RWPE2 (cell line): ENCODE data around the gene SSBP4.

Experiments
- ATAC-seq: fragments of 200-7000 bp; cut with Tn5 transposase; 3 replicates; pipeline ENCODE4 v1.9.1; 2021; ENCODE audit warnings: low read depth
- DNase-seq: peaks from one replicate; pipeline ENCODE4 v3.0.0-alpha.2; 2020; ENCODE audit warnings: low spot score
- H3K27ac ChIP-seq: fragments of 450-650 bp; 2 replicates; pipeline ENCODE4 v1.5.1; 2017; ENCODE audit warnings: mild to moderate bottlenecking; ENCODE audit not compliant: poor library complexity, severe bottlenecking
- H3K27me3 ChIP-seq: fragments of 250-450 bp; sonication (Bioruptor Pico); 2 replicates; pipeline ENCODE4 v1.5.1; 2021; ENCODE audit warnings: mild to moderate bottlenecking, moderate library complexity; ENCODE audit not compliant: insufficient read depth, poor library complexity, severe bottlenecking
- H3K36me3 ChIP-seq: fragments of 250-450 bp; sonication (Bioruptor Pico); 2 replicates; pipeline ENCODE4 v1.5.1; 2020; ENCODE audit warnings: low read depth, mild to moderate bottlenecking, moderate library complexity
- H3K4me1 ChIP-seq: fragments of 250-450 bp; sonication (Bioruptor Pico); 2 replicates; pipeline ENCODE4 v1.5.1; 2021; ENCODE audit warnings: mild to moderate bottlenecking, moderate library complexity; ENCODE audit not compliant: insufficient read depth, poor library complexity, severe bottlenecking
- H3K4me3 ChIP-seq: fragments of 250-450 bp; sonication (Bioruptor Pico); 2 replicates; pipeline ENCODE4 v1.5.1; 2021; ENCODE audit warnings: mild to moderate bottlenecking, moderate library complexity; ENCODE audit not compliant: severe bottlenecking
- H3K9me3 ChIP-seq: fragments of 250-450 bp; sonication (Bioruptor Pico); 2 replicates; pipeline ENCODE4 v1.5.1; 2021; ENCODE audit warnings: mild to moderate bottlenecking, moderate library complexity; ENCODE audit not compliant: severe bottlenecking
- CTCF ChIP-seq: fragments of 450-650 bp; IDR thresholded peaks from one replicate; pipeline ENCODE4 v1.5.1; 2017; ENCODE audit warnings: mild to moderate bottlenecking, moderate library complexity; ENCODE audit not compliant: poor library complexity, severe bottlenecking

SSBP4 gene

GRCh38 chr19:18441804-18442788, 22.9 kb downstream of the SSBP4 start:
- H3K4me1 ChIP-seq = peaks cover 15% of the 10 kb centered on the region
- no peaks in the 10 kb centered on the region for H3K9me3 ChIP-seq
- no peak overlapping the region for H3K27ac ChIP-seq
- DNase-seq (no peak), ATAC-seq (no peak)
- TF ChIP-seq CTCF = no peak
- no peak overlapping the region for H3K4me3 ChIP-seq
- peaks cover 32% of the 10 kb centered on the region for H3K36me3 ChIP-seq
- H3K27me3 ChIP-seq = no peaks in the 10 kb centered on the region

GRCh38 chr19:18442941-18443340, 23.7 kb downstream of the SSBP4 start:
- peaks cover 15% of the 10 kb centered on the region for H3K4me1 ChIP-seq
- no peaks in the 10 kb centered on the region for H3K27me3 ChIP-seq
- ATAC-seq (no peak), DNase-seq (no peak)
- no peak for TF ChIP-seq CTCF
- H3K36me3 ChIP-seq = peaks cover 32% of the 10 kb centered on the region
- H3K27ac ChIP-seq = no peak overlapping the region
- no peak overlapping the region for H3K4me3 ChIP-seq
- H3K9me3 ChIP-seq = no peaks in the 10 kb centered on the region

GRCh38 chr19:18443406-18443805, 24.2 kb downstream of the SSBP4 start:
- peaks cover 12% of the 10 kb centered on the region for H3K4me1 ChIP-seq
- H3K9me3 ChIP-seq = no peaks in the 10 kb centered on the region
- H3K36me3 ChIP-seq = peaks cover 36% of the 10 kb centered on the region
- no peaks in the 10 kb centered on the region for H3K27me3 ChIP-seq
- H3K4me3 ChIP-seq = no peak overlapping the region
- H3K27ac ChIP-seq = no peak overlapping the region
- no peak for ATAC-seq
- no peak for DNase-seq
- TF ChIP-seq CTCF = no peak

GRCh38 chr19:18443831-18444230, 24.6 kb downstream of the SSBP4 start:
- Histone ChIP-seq H3K4me1 (peaks cover 8% of the 10 kb centered on the region), H3K27me3 (no peaks in the 10 kb centered on the region), H3K4me3 (no peak overlapping the region), H3K27ac (no peak overlapping the region), H3K36me3 (peaks cover 40% of the 10 kb centered on the region), H3K9me3 (no peaks in the 10 kb centered on the region)
- no peak for DNase-seq
- TF ChIP-seq CTCF = no peak
- no peak for ATAC-seq

GRCh38 chr19:18444513-18444912, 25.3 kb downstream of the SSBP4 start:
- Histone ChIP-seq H3K4me1 (peaks cover under 1% of the 10 kb centered on the region), H3K27me3 (no peaks in the 10 kb centered on the region), H3K36me3 (peaks cover 47% of the 10 kb centered on the region), H3K27ac (no peak overlapping the region), H3K9me3 (no peaks in the 10 kb centered on the region), H3K4me3 (no peak overlapping the region)
- DNase-seq (no peak), ATAC-seq (no peak)
- TF ChIP-seq CTCF = no peak
